T47D (cell line): ENCODE measurements around the gene RPP38.

Experiments
- DNase-seq, 2 experiments: peaks; one replicate each; pipeline versions ENCODE4 v3.0.0 to v3.0.0-alpha.2; 2011 to 2012; ENCODE audit warnings: low read depth in 1 of 2, low spot score in 1 of 2
- JUND ChIP-seq: IDR thresholded peaks from 2 replicates; pipeline ENCODE4 v1.6.1; 2012; ENCODE audit warnings: low read depth
- in situ Hi-C: cut with HindIII; loops from 2 replicates; pipeline ENCODE4 v1.10.0; 2016; ENCODE audit warnings: low sequenced_read_pairs, low pct_unique_long_range_greater_than_20kb

RPP38 gene

GRCh38 chr10:15083674-15084501 lies 13.3 kb upstream of the RPP38 start:
- no peak for DNase-seq
- in situ Hi-C loops = no loop called here
- TF ChIP-seq JUND = no peak

GRCh38 chr10:15084502-15084922 lies 12.6 kb upstream of the RPP38 start:
- no peak for TF ChIP-seq JUND
- in situ Hi-C loops = no loop called here
- DNase-seq = peak; percentile 85 to 100

GRCh38 chr10:15088428-15089261 lies 8.5 kb upstream of the RPP38 start, which contains the start of gene ACBD7:
Gene ACBD7, minus strand, starts transcription at chr10:15088776. Its CDS starts 48 bp downstream, at chr10:15088728.
- in situ Hi-C loops = no loop called here
- no peak for TF ChIP-seq JUND
- peak; percentile 95 to 96 for DNase-seq

- in situ Hi-C loops = no loop called here
- no peak for TF ChIP-seq JUND
- no peak for DNase-seq
These were observed 5.7 kb upstream of the RPP38 start for GRCh38 chr10:15091418-15091817.

GRCh38 chr10:15092855-15093408 lies 4.2 kb upstream of the RPP38 start:
- TF ChIP-seq JUND = no peak
- no peak for DNase-seq
- in situ Hi-C loops = no loop called here

GRCh38 chr10:15096661-15097010 lies 519 bp upstream of the RPP38 start:
- TF ChIP-seq JUND = no peak
- in situ Hi-C loops = no loop called here
- no peak for DNase-seq

GRCh38 chr10:15099886-15100285 lies 2.7 kb downstream of the RPP38 start:
- TF ChIP-seq JUND = no peak
- no peak for DNase-seq
- in situ Hi-C loops = no loop called here

GRCh38 chr10:15103513-15103912 lies 6.4 kb downstream of the RPP38 start:
- in situ Hi-C loops = no loop called here
- TF ChIP-seq JUND = no peak
- no peak for DNase-seq

- TF ChIP-seq JUND = no peak
- in situ Hi-C loops = no loop called here
- DNase-seq = peak; percentile 59 to 89
These were observed 9.3 kb downstream of the RPP38 start for GRCh38 chr10:15106352-15107013.

- TF ChIP-seq JUND = no peak
- in situ Hi-C loops = no loop called here
These were observed 15.5 kb downstream of the RPP38 start for GRCh38 chr10:15112657-15113056.

GRCh38 chr10:15113766-15114165 lies 16.6 kb downstream of the RPP38 start:
- no peak for DNase-seq
- TF ChIP-seq JUND = no peak
- in situ Hi-C loops = no loop called here

More at GRCh38 chr10:15112657-15113056, 15.5 kb downstream of the RPP38 start:
- no peak for DNase-seq

- DNase-seq = no peak
- in situ Hi-C loops = no loop called here
- TF ChIP-seq JUND = no peak
These were observed 19.1 kb downstream of the RPP38 start for GRCh38 chr10:15116225-15116624.
